Activated CD8-positive, alpha-beta memory T cell treated with anti-CD3 and anti-CD28 coated beads, Interleukin-2, amount 50 U/mL, for 48 hours (primary cell): Measurements from ENCODE around the gene RIOX2.

ENCODE experiments used
- DNase-seq: peaks from one replicate; pipeline ENCODE4 v3.0.0-alpha.2; 2020

The RIOX2 gene

GRCh38 chr3:97988784-97989568 lies 16.7 kb upstream of the RIOX2 start:
- DNase-seq = no peak

- no peak for DNase-seq
Observed at GRCh38 chr3:97987306-97987705, 15.1 kb upstream of the RIOX2 start.

- DNase-seq = no peak
Observed at GRCh38 chr3:97983933-97984491, 11.8 kb upstream of the RIOX2 start.

- DNase-seq = no peak
Observed at GRCh38 chr3:97981886-97982285, 9.7 kb upstream of the RIOX2 start.

- DNase-seq = no peak
Observed at GRCh38 chr3:97979610-97980009, 7.4 kb upstream of the RIOX2 start.

- DNase-seq = no peak
Observed at GRCh38 chr3:97975466-97975865, 3.2 kb upstream of the RIOX2 start.

GRCh38 chr3:97974996-97975395 lies 2.8 kb upstream of the RIOX2 start:
- no peak for DNase-seq

GRCh38 chr3:97972976-97973375 lies 745 bp upstream of the RIOX2 start:
- DNase-seq = no peak

GRCh38 chr3:97970956-97971620 lies 1.1 kb downstream of the RIOX2 start:
- no peak for DNase-seq

- no peak for DNase-seq
Observed at GRCh38 chr3:97970156-97970555, 2.1 kb downstream of the RIOX2 start.

GRCh38 chr3:97969541-97969940 lies 2.7 kb downstream of the RIOX2 start:
- no peak for DNase-seq

GRCh38 chr3:97968376-97968775 lies 3.9 kb downstream of the RIOX2 start:
- DNase-seq = no peak

- DNase-seq = no peak
Observed at GRCh38 chr3:97967966-97968365, 4.3 kb downstream of the RIOX2 start.

- no peak for DNase-seq
Observed at GRCh38 chr3:97960993-97961766, 11.1 kb downstream of the RIOX2 start.

- DNase-seq = no peak
Observed at GRCh38 chr3:97960551-97960950, 11.7 kb downstream of the RIOX2 start.

GRCh38 chr3:97959872-97960271 lies 12.4 kb downstream of the RIOX2 start:
- DNase-seq = no peak

- DNase-seq = no peak
Observed at GRCh38 chr3:97958796-97959195, 13.4 kb downstream of the RIOX2 start.

- no peak for DNase-seq
Observed at GRCh38 chr3:97958396-97958795, 13.8 kb downstream of the RIOX2 start.

- DNase-seq = no peak
Observed at GRCh38 chr3:97957617-97958311, 14.5 kb downstream of the RIOX2 start.

GRCh38 chr3:97956051-97956450 lies 16.2 kb downstream of the RIOX2 start:
- no peak for DNase-seq

GRCh38 chr3:97954228-97954827 lies 17.9 kb downstream of the RIOX2 start:
- no peak for DNase-seq

GRCh38 chr3:97952872-97953271 lies 19.4 kb downstream of the RIOX2 start:
- DNase-seq = no peak
